ENCODE measurements around the gene MAMDC4. TPM values are rescaled to one million over a fixed set of nuclear protein-coding genes. Genes with fewer than 3 reads are reported as not detected.
A peak's percentile ranks its signal among the peaks of the same experiment; 100 is the strongest.

MAMDC4 gene
- total and polyA plus RNA-seq, 8 donors = 1.1 to 317 (median 4.5) TPM

- no peak for TF ChIP-seq POLR2AphosphoS5 (IDR thresholded peaks at IDR 0.05)
- TF ChIP-seq EP300 (IDR thresholded peaks at IDR 0.05) = no peak
- no peak for TF ChIP-seq POLR2A (IDR thresholded peaks at IDR 0.05)
- no peak for TF ChIP-seq CTCF (IDR thresholded peaks at IDR 0.05)
- H3K4me3 ChIP-seq = no peak overlapping the region
- H3K4me1 ChIP-seq = peaks cover 42 to 84% (median 74%) of the 10 kb centered on the region in 4 donors
- H3K9me3 ChIP-seq = no peaks in the 10 kb centered on the region
- H3K36me3 ChIP-seq = peaks cover 11 to 18% (median 13%) of the 10 kb centered on the region in 4 donors
- intact Hi-C loops (cut with DNase I; ENCODE audit: low total_unique reads) = loop anchor here (10.0 kb wide), 1 partner anchor 88 kb away; the partner anchor contains the start of genes C8G and FBXW5
- H3K27me3 ChIP-seq = no peaks in the 10 kb centered on the region
- 71 to 90% (median 81%) methylated on average over 4 to 14 of the region's 14 CpGs for WGBS, 5 donors
- peak overlapping the region in 2 of 5 donors; percentile 81 to 85 for H3K27ac ChIP-seq
- DNase-seq = peak; percentile 11 to 25
These were observed 4.5 kb downstream of the MAMDC4 start for GRCh38 chr9:136856541-136857141.

GRCh38 chr9:136857166-136857565 is 5.0 kb downstream of the MAMDC4 start:
- Histone ChIP-seq H3K27me3 (no peaks in the 10 kb centered on the region), H3K36me3 (peaks cover 15 to 23% (median 18%) of the 10 kb centered on the region in 4 donors), H3K4me3 (no peak overlapping the region), H3K27ac (peak overlapping the region; percentile 76 to 90 (median 81)), H3K4me1 (peaks cover 42 to 84% (median 70%) of the 10 kb centered on the region in 4 donors), H3K9me3 (no peaks in the 10 kb centered on the region)
- 63 to 85% (median 70%) methylated on average over 4 to 19 of the region's 19 CpGs for WGBS, 5 donors
- TF ChIP-seq EP300 (IDR thresholded peaks at IDR 0.05) = no peak
- no peak for TF ChIP-seq POLR2AphosphoS5 (IDR thresholded peaks at IDR 0.05)
- no peak for TF ChIP-seq POLR2A (IDR thresholded peaks at IDR 0.05)
- TF ChIP-seq CTCF (IDR thresholded peaks at IDR 0.05) = no peak
- DNase-seq = peak; percentile 19 to 57
- intact Hi-C loops (cut with DNase I; ENCODE audit: low total_unique reads) = loop anchor here (10.0 kb wide), 1 partner anchor 88 kb away; the partner anchor contains the start of genes C8G and FBXW5

- peaks cover 42 to 83% (median 66%) of the 10 kb centered on the region in 4 donors for H3K4me1 ChIP-seq
- no peaks in the 10 kb centered on the region for H3K9me3 ChIP-seq
- TF ChIP-seq POLR2A (IDR thresholded peaks at IDR 0.05) (no peak), POLR2AphosphoS5 (IDR thresholded peaks at IDR 0.05) (peak in 1 of 3 donors; percentile 33), EP300 (IDR thresholded peaks at IDR 0.05) (no peak), CTCF (IDR thresholded peaks at IDR 0.05) (no peak)
- no peaks in the 10 kb centered on the region for H3K27me3 ChIP-seq
- peak; percentile 69 to 72 for DNase-seq
- peak overlapping the region; percentile 76 to 90 (median 81) for H3K27ac ChIP-seq
- H3K4me3 ChIP-seq = no peak overlapping the region
- peaks cover 22 to 30% (median 24%) of the 10 kb centered on the region in 4 donors for H3K36me3 ChIP-seq
- WGBS, 5 donors = 39 to 62% (median 54%) methylated on average over 10 to 29 of the region's 29 CpGs; no CpG with 5 or more reads in 1 of the 5 donors
- intact Hi-C loops (cut with DNase I; ENCODE audit: low total_unique reads) = loop anchor here (10.0 kb wide), 1 partner anchor 87 kb away; the partner anchor contains the start of genes C8G and FBXW5
These were observed 5.7 kb downstream of the MAMDC4 start for GRCh38 chr9:136857581-136858412.

- H3K9me3 ChIP-seq = no peaks in the 10 kb centered on the region
- TF ChIP-seq EP300 (IDR thresholded peaks at IDR 0.05) (no peak), POLR2A (IDR thresholded peaks at IDR 0.05) (no peak), POLR2AphosphoS5 (IDR thresholded peaks at IDR 0.05) (no peak), CTCF (IDR thresholded peaks at IDR 0.05) (no peak)
- H3K36me3 ChIP-seq = peaks cover 28 to 36% (median 31%) of the 10 kb centered on the region in 4 donors
- H3K27me3 ChIP-seq = no peaks in the 10 kb centered on the region
- H3K4me3 ChIP-seq = no peak overlapping the region
- no peak for DNase-seq
- 40 to 79% (median 73%) methylated on average over 1 to 15 of the region's 15 CpGs; no CpG with 5 or more reads in 1 of the 5 donors for WGBS, 5 donors
- intact Hi-C loops (cut with DNase I; ENCODE audit: low total_unique reads) = loop anchor here (10.0 kb wide), 1 partner anchor 86 kb away; the partner anchor contains the start of genes C8G and FBXW5
- peak overlapping the region; percentile 76 to 90 (median 81) for H3K27ac ChIP-seq
- peaks cover 42 to 85% (median 73%) of the 10 kb centered on the region in 4 donors for H3K4me1 ChIP-seq
These were observed 6.3 kb downstream of the MAMDC4 start for GRCh38 chr9:136858452-136858843.
